PC-3 (cell line): ENCODE data around the gene MGLL. TPM values are rescaled to one million over a fixed set of nuclear protein-coding genes. Genes with fewer than 3 reads are reported as not detected.

Source experiments
- ATAC-seq: fragments of 200-7000 bp; cut with Tn5 transposase; 2 replicates; pipeline ENCODE4 v1.9.1; 2020; ENCODE audit warnings: mild to moderate bottlenecking, moderate library complexity
- BruUV-seq: library from RNA; stranded (reverse); fragments of 400-500 nt; replicated peaks from 2 replicates; lab custom pipeline; 2021; lab: Mats Ljungman, UMichigan
- CTCF ChIA-PET: fragments of 300-600 bp; sonication (Branson Sonifier 250); formaldehyde crosslinking; loops from one replicate; lab custom pipeline; 2022; ENCODE audit warnings: antibody characterized with exemption; lab: Charles Lee
- POLR2A ChIA-PET: fragments of 300-600 bp; sonication (Branson Sonifier 250); formaldehyde crosslinking; loops from one replicate; lab custom pipeline; 2022; ENCODE audit warnings: antibody characterized with exemption; ENCODE audit not compliant: unreplicated experiment; lab: Charles Lee
- DNase-seq: peaks from one replicate; pipeline ENCODE4 v3.0.0-alpha.2; 2015
- H2AFZ ChIP-seq: fragments of 300-600 bp; sonication (generic); 2 replicates; pipeline ENCODE4 v1.6.0; 2016; ENCODE audit warnings: antibody characterized with exemption, low read length
- H3F3A ChIP-seq: fragments of 300-600 bp; sonication (generic); one replicate; pipeline ENCODE4 v1.6.0; 2017; ENCODE audit warnings: antibody characterized with exemption, low read length, control low read depth, mild to moderate bottlenecking; ENCODE audit not compliant: unreplicated experiment
- H3K27ac ChIP-seq: fragments of 300-600 bp; sonication (generic); 2 replicates; pipeline ENCODE4 v1.5.1; 2016; ENCODE audit warnings: mild to moderate bottlenecking, low read length
- H3K27me3 ChIP-seq: fragments of 300-600 bp; sonication (generic); 2 replicates; pipeline ENCODE4 v1.6.1; 2016; ENCODE audit warnings: low read length, mixed read lengths
- H3K36me3 ChIP-seq: fragments of 300-600 bp; sonication (generic); 2 replicates; pipeline ENCODE4 v1.6.1; 2016; ENCODE audit warnings: low read depth, mixed run types, low read length, mixed read lengths
- H3K4me1 ChIP-seq: fragments of 300-600 bp; sonication (generic); 2 replicates; pipeline ENCODE4 v1.5.1; 2016; ENCODE audit warnings: low read length; ENCODE audit not compliant: insufficient read depth
- H3K4me2 ChIP-seq: fragments of 300-600 bp; sonication (generic); 2 replicates; pipeline ENCODE4 v1.6.0; 2016; ENCODE audit warnings: low read length
- H3K4me3 ChIP-seq: fragments of 300-600 bp; sonication (generic); 2 replicates; pipeline ENCODE4 v1.5.1; 2016; ENCODE audit warnings: mild to moderate bottlenecking, low read length, mixed read lengths
- H3K79me2 ChIP-seq: fragments of 300-600 bp; sonication (generic); 2 replicates; pipeline ENCODE4 v1.6.1; 2017; ENCODE audit warnings: low read length, mixed read lengths
- H3K9ac ChIP-seq: fragments of 300-600 bp; sonication (generic); 2 replicates; pipeline ENCODE4 v1.6.0; 2016; ENCODE audit warnings: mild to moderate bottlenecking, low read length
- H3K9me2 ChIP-seq: fragments of 300-600 bp; sonication (generic); replicated peaks from 2 replicates; pipeline ENCODE4 v1.6.1; 2016; ENCODE audit warnings: mixed run types, low read length, mixed read lengths
- H3K9me3 ChIP-seq: fragments of 300-600 bp; sonication (generic); 2 replicates; pipeline ENCODE4 v1.6.1; 2016; ENCODE audit warnings: low read length, mixed read lengths
- H4K20me1 ChIP-seq: fragments of 300-600 bp; sonication (generic); 2 replicates; pipeline ENCODE4 v1.6.1; 2016; ENCODE audit warnings: low read length, mixed read lengths
- EZH2 ChIP-seq: fragments of 300-600 bp; sonication (generic); IDR thresholded peaks from one replicate; pipeline ENCODE4 v1.6.1; 2017; ENCODE audit warnings: antibody characterized with exemption, mild to moderate bottlenecking, low read length; ENCODE audit not compliant: unreplicated experiment
- EZH2phosphoT487 ChIP-seq: fragments of 300-600 bp; sonication (generic); IDR thresholded peaks from 2 replicates; pipeline ENCODE4 v1.6.1; 2018; ENCODE audit warnings: mild to moderate bottlenecking, antibody characterized with exemption, low read length, borderline replicate concordance
- intact Hi-C: fragments of 100-400 bp; cut with micrococcal nuclease; formaldehyde crosslinking; loops from 2 replicates; pipeline ENCODE4 v1.9.0; 2023
- total RNA-seq: library from RNA; depleted of rRNA; stranded (reverse); fragments of >200 nt; gene quantifications from 2 replicates; pipeline ENCODE4 v1.2.3, GENCODE V29; 2014
- TF ChIP-seq, protein P1 (sequence below): fragments of 300-600 bp; sonication (generic); conservative IDR thresholded peaks from 2 replicates; pipeline ENCODE4 v1.5.1; 2017; ENCODE audit warnings: antibody characterized with exemption, low read depth, mild to moderate bottlenecking, low read length

MGLL gene
- total RNA-seq, 1 experiment from 2014 or later = 38.7 TPM

DNA sequence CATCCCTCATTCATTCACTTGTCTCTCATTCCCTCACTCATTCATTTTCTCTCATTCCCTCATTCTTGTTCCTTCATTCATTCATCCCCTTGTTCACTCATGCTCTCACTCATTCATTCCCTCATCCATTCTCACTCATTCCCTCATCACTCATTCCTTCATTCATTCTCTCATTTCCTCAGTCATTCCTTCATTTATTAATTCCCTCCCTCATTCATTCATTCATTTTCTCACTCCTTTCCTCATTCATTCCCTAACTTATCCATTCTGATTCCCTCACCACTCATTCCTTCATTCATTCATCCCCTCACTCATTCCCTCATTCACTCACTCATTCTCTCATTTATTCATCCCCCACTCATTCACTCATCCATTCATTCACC is 135.8 kb downstream of the MGLL start:
- Histone ChIP-seq H3K36me3 (no peaks in the 10 kb centered on the region), H3K27me3 (no peaks in the 10 kb centered on the region), H3K4me1 (peaks cover 16% of the 10 kb centered on the region), H3K9me3 (no peaks in the 10 kb centered on the region), H3K27ac (no peak overlapping the region), H3K4me2 (no peak overlapping the region), H3K4me3 (no peak overlapping the region), H4K20me1 (no peaks in the 10 kb centered on the region), H3K79me2 (no peaks in the 10 kb centered on the region), H3F3A (no peaks in the 10 kb centered on the region), H2AFZ (no peak overlapping the region), H3K9me2 (no peaks in the 10 kb centered on the region), H3K9ac (no peak overlapping the region)
- no peak for DNase-seq
- CTCF ChIA-PET = no interaction called here
- BruUV-seq = no TSS peak
- POLR2A ChIA-PET = no interaction called here
- TF ChIP-seq EZH2 (no peak), EZH2phosphoT487 (no peak)
- TF ChIP-seq, protein P1, sequence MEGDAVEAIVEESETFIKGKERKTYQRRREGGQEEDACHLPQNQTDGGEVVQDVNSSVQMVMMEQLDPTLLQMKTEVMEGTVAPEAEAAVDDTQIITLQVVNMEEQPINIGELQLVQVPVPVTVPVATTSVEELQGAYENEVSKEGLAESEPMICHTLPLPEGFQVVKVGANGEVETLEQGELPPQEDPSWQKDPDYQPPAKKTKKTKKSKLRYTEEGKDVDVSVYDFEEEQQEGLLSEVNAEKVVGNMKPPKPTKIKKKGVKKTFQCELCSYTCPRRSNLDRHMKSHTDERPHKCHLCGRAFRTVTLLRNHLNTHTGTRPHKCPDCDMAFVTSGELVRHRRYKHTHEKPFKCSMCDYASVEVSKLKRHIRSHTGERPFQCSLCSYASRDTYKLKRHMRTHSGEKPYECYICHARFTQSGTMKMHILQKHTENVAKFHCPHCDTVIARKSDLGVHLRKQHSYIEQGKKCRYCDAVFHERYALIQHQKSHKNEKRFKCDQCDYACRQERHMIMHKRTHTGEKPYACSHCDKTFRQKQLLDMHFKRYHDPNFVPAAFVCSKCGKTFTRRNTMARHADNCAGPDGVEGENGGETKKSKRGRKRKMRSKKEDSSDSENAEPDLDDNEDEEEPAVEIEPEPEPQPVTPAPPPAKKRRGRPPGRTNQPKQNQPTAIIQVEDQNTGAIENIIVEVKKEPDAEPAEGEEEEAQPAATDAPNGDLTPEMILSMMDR = no peak
- no peak for ATAC-seq
- intact Hi-C loops = no loop called here

DNA sequence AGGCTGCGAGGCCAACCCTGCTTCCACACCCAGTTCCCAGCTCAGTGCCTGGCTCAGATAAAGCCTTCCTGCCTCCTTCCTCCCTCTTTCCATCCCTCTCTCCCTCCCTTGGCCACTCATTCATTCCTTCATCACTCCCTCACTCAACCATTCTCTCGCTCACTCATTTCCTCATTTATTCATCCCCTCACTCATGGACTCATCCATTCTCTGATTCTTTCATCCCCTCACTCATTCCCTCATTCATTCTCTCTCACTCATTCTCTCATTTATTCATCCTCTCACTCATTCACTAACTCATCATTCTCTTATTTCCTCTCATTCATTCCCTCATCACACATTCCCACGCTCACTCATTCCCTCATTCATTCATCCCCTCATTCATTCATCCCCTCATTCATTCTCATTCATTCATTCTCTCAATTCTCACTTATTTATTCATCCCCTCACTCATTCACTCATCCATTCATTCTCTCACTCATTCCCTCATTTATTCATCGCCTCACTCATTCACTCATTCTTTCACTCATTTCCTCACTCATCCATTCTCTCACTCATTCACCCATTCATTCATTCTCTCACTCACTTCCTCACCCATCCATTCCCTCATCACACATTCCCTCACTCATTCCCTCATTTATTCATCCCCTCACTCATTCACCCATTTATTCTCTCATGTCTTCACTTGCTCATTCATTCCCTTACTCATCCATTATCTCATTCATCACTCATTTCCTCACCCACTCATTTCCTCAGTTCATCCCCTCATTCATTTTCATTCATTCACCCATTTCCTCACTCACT is 136.4 kb downstream of the MGLL start:
- Histone ChIP-seq H4K20me1 (no peaks in the 10 kb centered on the region), H3K4me2 (no peak overlapping the region), H3K9me2 (no peaks in the 10 kb centered on the region), H3K9me3 (no peaks in the 10 kb centered on the region), H3K9ac (no peak overlapping the region), H3K36me3 (no peaks in the 10 kb centered on the region), H3F3A (no peaks in the 10 kb centered on the region), H3K4me3 (no peak overlapping the region), H3K27me3 (no peaks in the 10 kb centered on the region), H3K4me1 (peaks cover 16% of the 10 kb centered on the region), H3K27ac (no peak overlapping the region), H2AFZ (no peak overlapping the region), H3K79me2 (no peaks in the 10 kb centered on the region)
- no TSS peak for BruUV-seq
- ChIA-PET POLR2A (no interaction called here), CTCF (no interaction called here)
- intact Hi-C loops = no loop called here
- DNase-seq (no peak), ATAC-seq (no peak)
- TF ChIP-seq EZH2phosphoT487 (no peak), EZH2 (no peak)
- TF ChIP-seq, protein P1 = no peak
